AG09319 (cell line): ENCODE measurements around the gene IDE.

Experiments used
- DNase-seq: peaks from one replicate; pipeline ENCODE4 v3.0.0-alpha.2; 2010; ENCODE audit warnings: low read depth; ENCODE audit errors: extremely low read depth
- CTCF ChIP-seq: IDR thresholded peaks from 2 replicates; pipeline ENCODE4 v1.5.1; 2011; ENCODE audit warnings: low read depth, mild to moderate bottlenecking, inconsistent platforms, low read length, moderate library complexity

IDE gene

GRCh38 chr10:92553959-92554358, 19.9 kb downstream of the IDE start:
- no peak for TF ChIP-seq CTCF
- no peak for DNase-seq

GRCh38 chr10:92552310-92552709, 21.6 kb downstream of the IDE start:
- no peak for DNase-seq
- TF ChIP-seq CTCF = no peak

GRCh38 chr10:92550924-92551323, 23.0 kb downstream of the IDE start:
- no peak for DNase-seq

GRCh38 chr10:92547676-92548075, 26.2 kb downstream of the IDE start:
- no peak for TF ChIP-seq CTCF
- no peak for DNase-seq

More at GRCh38 chr10:92550924-92551323, 23.0 kb downstream of the IDE start:
- no peak for TF ChIP-seq CTCF

- no peak for TF ChIP-seq CTCF
- DNase-seq = no peak
These were observed 28.3 kb downstream of the IDE start for GRCh38 chr10:92545556-92545955.

- no peak for TF ChIP-seq CTCF
- DNase-seq = no peak
These were observed 29.6 kb downstream of the IDE start for GRCh38 chr10:92544296-92544695.

GRCh38 chr10:92542458-92542857, 31.4 kb downstream of the IDE start:
- no peak for TF ChIP-seq CTCF

GRCh38 chr10:92541583-92541982, 32.3 kb downstream of the IDE start:
- DNase-seq = no peak
- TF ChIP-seq CTCF = no peak

More at GRCh38 chr10:92542458-92542857, 31.4 kb downstream of the IDE start:
- DNase-seq = no peak
